Measurements from ENCODE around the gene SMG9.

Gene SMG9

DNA sequence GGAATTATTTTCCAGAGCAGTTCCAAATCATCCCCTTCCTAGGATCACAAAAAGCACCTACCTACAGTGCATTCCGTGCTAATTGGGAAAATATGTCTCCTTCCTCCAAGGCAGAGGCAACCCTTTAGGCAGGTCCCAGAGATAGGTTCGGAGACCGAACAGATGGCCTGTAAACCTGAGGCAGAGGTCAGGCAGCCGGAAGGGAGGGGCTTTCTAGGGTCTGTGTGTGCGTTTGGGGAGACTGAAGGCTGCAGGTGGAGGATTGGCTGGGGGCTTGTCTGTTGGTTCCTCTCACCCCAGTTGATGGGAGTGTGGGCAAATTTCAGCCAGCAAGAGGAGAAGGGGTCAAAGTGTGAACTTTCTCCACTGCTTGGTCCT is 19.0 kb upstream of the SMG9 start:
- Histone ChIP-seq H4K20me1 (ENCODE audit: insufficient read depth, low read length) (no peaks in the 10 kb centered on the region), H3K9ac (ENCODE audit: low read length) (no peak overlapping the region), H3K27ac (ENCODE audit: low read length) (no peak overlapping the region), H3K79me2 (ENCODE audit: low read length) (no peaks in the 10 kb centered on the region), H3K9me2 (replicated peaks; ENCODE audit: insufficient read depth, low read length) (no peaks in the 10 kb centered on the region), H3F3A (ENCODE audit: insufficient read depth, low read length) (no peaks in the 10 kb centered on the region), H3K27me3 (replicated peaks; ENCODE audit: insufficient read depth, low read length) (no peaks in the 10 kb centered on the region), H2AFZ (ENCODE audit: low read length) (no peak overlapping the region), H3K4me3 (ENCODE audit: low read length) (no peak overlapping the region), H3K4me1 (ENCODE audit: low read length) (peaks cover 8% of the 10 kb centered on the region), H3K36me3 (replicated peaks; ENCODE audit: insufficient read depth, low read length) (no peaks in the 10 kb centered on the region), H3K9me3 (replicated peaks; ENCODE audit: insufficient read depth, low read length) (no peaks in the 10 kb centered on the region), H3K4me2 (ENCODE audit: low read depth, low read length) (no peak overlapping the region)
- TF ChIP-seq, protein P1, sequence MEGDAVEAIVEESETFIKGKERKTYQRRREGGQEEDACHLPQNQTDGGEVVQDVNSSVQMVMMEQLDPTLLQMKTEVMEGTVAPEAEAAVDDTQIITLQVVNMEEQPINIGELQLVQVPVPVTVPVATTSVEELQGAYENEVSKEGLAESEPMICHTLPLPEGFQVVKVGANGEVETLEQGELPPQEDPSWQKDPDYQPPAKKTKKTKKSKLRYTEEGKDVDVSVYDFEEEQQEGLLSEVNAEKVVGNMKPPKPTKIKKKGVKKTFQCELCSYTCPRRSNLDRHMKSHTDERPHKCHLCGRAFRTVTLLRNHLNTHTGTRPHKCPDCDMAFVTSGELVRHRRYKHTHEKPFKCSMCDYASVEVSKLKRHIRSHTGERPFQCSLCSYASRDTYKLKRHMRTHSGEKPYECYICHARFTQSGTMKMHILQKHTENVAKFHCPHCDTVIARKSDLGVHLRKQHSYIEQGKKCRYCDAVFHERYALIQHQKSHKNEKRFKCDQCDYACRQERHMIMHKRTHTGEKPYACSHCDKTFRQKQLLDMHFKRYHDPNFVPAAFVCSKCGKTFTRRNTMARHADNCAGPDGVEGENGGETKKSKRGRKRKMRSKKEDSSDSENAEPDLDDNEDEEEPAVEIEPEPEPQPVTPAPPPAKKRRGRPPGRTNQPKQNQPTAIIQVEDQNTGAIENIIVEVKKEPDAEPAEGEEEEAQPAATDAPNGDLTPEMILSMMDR (IDR thresholded peaks at IDR 0.05; ENCODE audit: low read length) = no peak
- TF ChIP-seq EZH2phosphoT487 (IDR thresholded peaks at IDR 0.05; ENCODE audit: low read length) = no peak
- no peak for TF ChIP-seq EZH2 (optimal IDR thresholded peaks at IDR 0.05; ENCODE audit: low read depth, low read length)
- no peak for DNase-seq

DNA sequence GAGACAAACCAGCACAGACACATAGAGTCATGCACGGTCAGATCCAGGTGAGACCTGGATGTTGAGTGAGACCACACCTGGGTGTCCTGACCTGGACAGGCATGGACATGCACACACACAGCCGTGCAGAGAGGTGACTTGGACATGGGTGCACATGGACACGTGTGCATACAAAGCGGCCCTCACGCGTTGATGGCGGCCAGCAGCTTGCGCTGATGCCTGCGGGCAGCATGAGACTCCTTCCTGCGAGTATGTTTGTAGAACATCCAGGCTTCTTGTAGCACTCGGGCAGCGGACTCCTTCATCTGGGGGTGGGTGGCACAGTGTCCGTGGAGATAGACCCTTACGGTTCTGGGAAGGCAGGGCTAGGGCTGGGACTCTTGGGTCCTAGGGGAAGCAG is 14.5 kb upstream of the SMG9 start:
- Histone ChIP-seq H3K9me3 (replicated peaks; ENCODE audit: insufficient read depth, low read length) (no peaks in the 10 kb centered on the region), H2AFZ (ENCODE audit: low read length) (no peak overlapping the region), H3F3A (ENCODE audit: insufficient read depth, low read length) (peaks cover 19% of the 10 kb centered on the region), H4K20me1 (ENCODE audit: insufficient read depth, low read length) (no peaks in the 10 kb centered on the region), H3K36me3 (replicated peaks; ENCODE audit: insufficient read depth, low read length) (no peaks in the 10 kb centered on the region), H3K4me2 (ENCODE audit: low read depth, low read length) (no peak overlapping the region), H3K79me2 (ENCODE audit: low read length) (no peaks in the 10 kb centered on the region), H3K9ac (ENCODE audit: low read length) (no peak overlapping the region), H3K4me3 (ENCODE audit: low read length) (no peak overlapping the region), H3K9me2 (replicated peaks; ENCODE audit: insufficient read depth, low read length) (no peaks in the 10 kb centered on the region), H3K27ac (ENCODE audit: low read length) (no peak overlapping the region), H3K27me3 (replicated peaks; ENCODE audit: insufficient read depth, low read length) (no peaks in the 10 kb centered on the region), H3K4me1 (ENCODE audit: low read length) (peaks cover 27% of the 10 kb centered on the region)
- no peak for DNase-seq
- TF ChIP-seq EZH2 (optimal IDR thresholded peaks at IDR 0.05; ENCODE audit: low read depth, low read length) (no peak), EZH2phosphoT487 (IDR thresholded peaks at IDR 0.05; ENCODE audit: low read length) (no peak)
- TF ChIP-seq, protein P1 (IDR thresholded peaks at IDR 0.05; ENCODE audit: low read length) = no peak

DNA sequence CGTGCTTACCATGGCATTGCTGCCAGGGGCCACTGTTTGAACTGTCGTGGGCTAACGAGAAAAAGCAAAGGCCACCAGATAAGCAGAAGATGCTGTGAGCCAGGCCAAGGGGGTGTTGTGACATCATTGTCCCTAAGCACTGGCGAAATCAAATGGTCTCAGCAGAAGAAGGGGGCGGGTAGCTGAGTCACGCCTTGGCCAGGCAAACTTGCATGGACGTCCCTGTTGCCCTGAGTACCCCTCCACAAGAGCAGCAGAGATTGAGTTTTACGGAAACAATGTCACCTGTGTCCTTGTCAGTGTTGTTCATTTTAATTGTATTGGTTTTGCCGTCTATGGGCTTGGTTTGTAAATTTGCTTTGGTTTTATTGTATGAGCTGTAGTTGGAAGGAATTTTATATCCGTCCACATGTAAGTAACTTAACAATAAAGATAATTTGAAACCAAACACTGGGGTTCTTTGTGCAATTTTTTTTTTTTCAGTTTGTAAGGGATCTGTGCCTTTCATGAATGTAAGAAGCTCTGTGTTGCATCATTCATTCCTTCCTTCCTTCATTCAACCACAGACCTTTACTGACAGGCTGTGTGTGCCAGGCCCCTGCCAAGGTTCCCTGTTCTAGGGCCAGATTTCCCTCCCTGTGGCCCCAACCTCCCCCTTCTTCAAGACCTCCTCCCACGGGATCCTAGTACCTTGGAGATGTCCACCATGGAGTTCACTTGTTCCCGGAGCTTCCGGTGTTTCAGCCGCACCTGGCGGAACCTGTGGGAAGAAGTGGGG is 13.7 kb upstream of the SMG9 start:
- H3K36me3 ChIP-seq (replicated peaks; ENCODE audit: insufficient read depth, low read length) = no peaks in the 10 kb centered on the region
- no peak overlapping the region for H3K4me2 ChIP-seq (ENCODE audit: low read depth, low read length)
- no peak overlapping the region for H3K9ac ChIP-seq (ENCODE audit: low read length)
- H3K9me3 ChIP-seq (replicated peaks; ENCODE audit: insufficient read depth, low read length) = no peaks in the 10 kb centered on the region
- no peak overlapping the region for H3K27ac ChIP-seq (ENCODE audit: low read length)
- H3K27me3 ChIP-seq (replicated peaks; ENCODE audit: insufficient read depth, low read length) = no peaks in the 10 kb centered on the region
- no peaks in the 10 kb centered on the region for H4K20me1 ChIP-seq (ENCODE audit: insufficient read depth, low read length)
- no peaks in the 10 kb centered on the region for H3K9me2 ChIP-seq (replicated peaks; ENCODE audit: insufficient read depth, low read length)
- peaks cover 32% of the 10 kb centered on the region for H3K4me1 ChIP-seq (ENCODE audit: low read length)
- no peaks in the 10 kb centered on the region for H3K79me2 ChIP-seq (ENCODE audit: low read length)
- H2AFZ ChIP-seq (ENCODE audit: low read length) = no peak overlapping the region
- peaks cover 19% of the 10 kb centered on the region for H3F3A ChIP-seq (ENCODE audit: insufficient read depth, low read length)
- no peak for TF ChIP-seq EZH2phosphoT487 (IDR thresholded peaks at IDR 0.05; ENCODE audit: low read length)
- TF ChIP-seq, protein P1 (IDR thresholded peaks at IDR 0.05; ENCODE audit: low read length) = no peak
- no peak for DNase-seq
- no peak overlapping the region for H3K4me3 ChIP-seq (ENCODE audit: low read length)

Data from MM.1S (cell line).